NCI-H2029 treated with DMSO at 0.1 percent for 48 hours (cell line): ENCODE data around the gene SLC26A1.
"Not testable (repeated sequence)": the region's sequence is repeated elsewhere in the genome, so short reads cannot be mapped to it uniquely, and the experiment has no call there.

Source experiments
- DNase-seq: peaks from one replicate; lab custom pipeline; 2025; lab: John Stamatoyannopoulos, UW

The SLC26A1 gene

GRCh38 chr4:985123-985830 is 7.9 kb downstream of the SLC26A1 start:
- DNase-seq = no peak

DNA sequence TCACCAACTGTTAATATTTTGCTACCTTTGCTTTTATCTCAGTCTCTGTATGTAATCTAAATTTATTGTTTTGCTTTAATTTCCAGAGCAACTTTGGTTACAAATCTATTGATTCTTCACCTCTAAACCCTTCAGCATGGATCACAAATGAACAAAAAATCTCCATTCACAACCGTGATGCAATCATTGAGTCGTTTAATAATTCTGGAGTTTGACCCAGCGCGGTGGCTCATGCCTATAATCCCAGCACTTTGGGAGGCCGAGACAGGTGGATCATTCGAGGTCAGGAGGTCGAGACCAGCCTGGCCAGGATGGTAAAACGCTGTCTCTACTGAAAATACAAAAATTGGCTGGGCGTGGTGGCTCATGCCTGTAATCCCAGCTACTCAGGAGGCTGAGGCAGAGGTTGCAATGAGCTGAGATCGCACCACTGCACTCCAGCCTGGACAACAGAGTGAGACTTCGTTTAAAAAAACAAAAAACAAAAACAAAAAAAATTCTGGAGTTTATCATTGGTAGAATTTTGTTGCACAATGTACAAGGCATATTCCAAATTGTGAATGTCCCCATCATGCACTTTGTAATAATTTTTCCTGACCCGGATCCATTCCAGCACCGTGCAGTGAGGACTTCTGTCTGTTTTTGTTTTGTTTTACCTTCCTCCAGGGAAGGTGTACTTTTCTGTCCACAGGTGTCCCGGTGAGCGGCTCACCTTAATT is 8.7 kb downstream of the SLC26A1 start:
- no peak for DNase-seq

GRCh38 chr4:982814-983213 is 10.4 kb downstream of the SLC26A1 start:
- DNase-seq = no peak

DNA sequence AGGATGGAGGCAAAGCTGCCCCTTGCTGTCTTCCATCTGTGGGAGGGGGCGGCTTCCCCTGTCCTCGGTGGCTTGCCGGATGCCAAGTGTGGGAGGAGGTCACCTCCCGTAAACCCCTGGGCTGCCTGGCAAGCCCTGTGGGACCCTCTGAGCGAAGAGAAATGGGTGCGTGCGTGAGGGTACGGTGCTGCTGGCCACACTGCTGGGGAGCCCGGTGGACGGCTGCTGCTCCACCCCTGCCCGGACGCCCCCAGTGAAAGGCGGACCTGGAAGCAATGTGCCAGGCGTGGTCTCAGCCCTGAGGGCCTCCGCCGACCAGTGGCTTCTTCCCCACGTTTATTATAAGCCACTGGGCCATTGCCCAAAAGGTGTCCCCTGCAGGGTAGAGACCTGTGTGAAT is 10.9 kb downstream of the SLC26A1 start:
- DNase-seq = no peak

- no peak for DNase-seq
Observed at GRCh38 chr4:978957-979701, 14.1 kb downstream of the SLC26A1 start.

- DNase-seq = not testable (repeated sequence)
Observed at GRCh38 chr4:976016-976415, 17.2 kb downstream of the SLC26A1 start.

DNA sequence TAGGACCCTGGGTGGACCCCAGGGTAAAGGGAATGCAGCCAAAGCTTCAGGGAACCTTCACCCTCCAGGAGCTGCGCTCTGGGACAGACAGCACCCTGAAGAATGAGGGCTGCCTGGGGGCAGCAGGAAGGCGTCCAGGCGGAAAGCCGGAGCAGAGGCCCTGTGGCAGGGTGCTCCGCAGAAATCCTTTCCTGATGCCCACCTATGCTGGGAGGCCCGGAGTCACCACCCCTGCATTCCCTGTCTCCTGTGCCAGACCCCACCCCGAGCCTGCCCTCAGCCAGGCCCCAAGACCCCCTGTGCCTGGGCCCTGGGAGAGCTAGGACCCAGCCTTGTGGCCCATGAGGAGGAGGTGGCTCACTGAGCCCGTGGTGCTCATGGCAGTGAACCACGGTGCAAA is 18.5 kb downstream of the SLC26A1 start:
- no peak for DNase-seq

DNA sequence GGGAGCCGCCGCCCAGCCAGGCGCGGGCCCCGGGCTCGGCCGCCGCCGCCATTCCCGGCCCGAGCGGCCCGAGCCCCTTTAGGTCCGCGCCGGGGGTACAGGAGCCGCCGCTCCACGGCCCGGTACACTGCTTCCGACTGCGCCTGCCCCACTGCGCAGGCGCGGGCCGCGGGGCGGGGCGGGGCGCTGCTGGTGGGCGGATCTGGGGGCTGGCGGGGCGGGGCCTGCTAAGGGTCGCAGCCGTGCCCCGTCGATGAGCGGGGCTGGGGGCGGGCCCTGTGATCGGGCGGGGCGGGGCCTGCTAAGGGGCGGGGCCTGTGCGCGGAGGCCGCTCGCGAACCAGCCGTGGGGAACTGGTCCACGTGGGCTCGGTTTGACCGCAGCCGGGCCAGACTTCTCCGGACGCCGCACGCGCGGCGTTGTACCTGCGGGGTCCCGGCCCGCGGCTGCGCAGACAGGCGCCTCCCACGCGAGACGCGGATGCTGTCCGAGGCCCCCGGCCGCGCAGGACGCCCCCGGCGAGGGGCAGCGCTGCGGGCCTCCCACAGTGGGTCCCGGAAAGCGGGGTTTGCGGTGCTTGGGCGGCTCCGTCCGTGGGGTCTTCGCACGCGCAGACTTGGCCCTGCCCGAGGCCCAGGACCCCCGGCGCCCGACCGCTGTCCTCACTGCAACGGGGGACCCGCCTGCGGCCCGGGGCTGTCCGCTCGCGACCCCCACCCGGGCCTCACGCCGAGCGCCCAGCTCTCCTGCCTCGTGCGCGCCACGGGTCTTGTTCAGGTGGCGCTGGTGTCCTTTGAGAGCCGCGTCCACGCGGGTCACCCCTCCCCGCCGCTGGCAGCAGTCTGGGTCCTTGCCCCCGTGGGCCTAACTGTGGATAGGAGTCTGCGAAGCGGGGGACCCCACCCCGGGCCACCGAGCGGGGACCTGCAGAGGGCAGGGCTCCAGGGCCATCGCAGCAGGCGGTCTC is 19.5 kb downstream of the SLC26A1 start, which contains the start of gene DGKQ:
Gene DGKQ (minus strand): TSS at position 139 of the 967 bp plus-strand sequence. CDS start 87 bp downstream, at position 52.
- no peak for DNase-seq

- DNase-seq = no peak
Observed at GRCh38 chr4:972651-973424, 20.4 kb downstream of the SLC26A1 start.

DNA sequence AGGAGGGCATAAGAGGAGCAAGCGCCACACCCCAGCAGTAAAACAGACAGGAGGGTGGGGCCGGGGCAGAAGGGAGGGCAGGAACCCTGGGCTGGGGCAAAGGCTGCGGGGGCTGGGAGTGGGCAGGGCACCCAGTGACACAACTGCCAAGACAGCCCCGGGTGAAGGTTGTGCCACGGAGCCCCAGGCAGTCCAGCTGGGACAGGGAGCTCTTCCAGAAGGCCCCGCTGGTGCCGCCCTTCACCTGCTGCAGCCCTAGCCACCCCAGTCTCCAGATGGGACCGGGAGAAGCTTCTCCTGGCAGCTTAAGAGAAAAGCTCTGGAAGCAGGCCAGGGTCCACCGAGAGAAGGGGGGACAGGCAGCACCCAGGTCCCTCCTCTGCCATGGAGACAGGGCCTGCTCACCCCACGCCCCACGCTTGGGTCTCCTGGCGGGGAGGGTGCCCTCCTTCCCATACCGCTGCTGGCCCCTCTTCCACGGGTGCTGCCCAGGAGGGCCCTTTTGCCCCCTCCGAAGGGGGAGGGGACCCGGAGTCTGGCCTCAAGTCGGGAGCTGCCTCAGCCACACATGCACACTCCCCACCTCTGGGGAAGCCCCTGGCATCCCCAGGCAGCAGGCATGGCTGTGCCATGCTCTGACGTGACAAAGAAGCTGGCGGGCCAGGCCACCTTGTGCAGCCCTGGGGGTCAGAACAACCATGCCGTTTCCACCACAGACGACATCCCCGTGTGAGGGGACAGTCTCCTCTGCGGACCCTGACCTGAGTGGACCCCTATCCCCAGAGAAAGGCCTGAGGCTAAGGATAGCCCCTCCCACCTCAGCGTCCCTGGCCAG is 21.3 kb downstream of the SLC26A1 start:
- no peak for DNase-seq

GRCh38 chr4:970854-971520 is 22.2 kb downstream of the SLC26A1 start:
- DNase-seq = no peak

DNA sequence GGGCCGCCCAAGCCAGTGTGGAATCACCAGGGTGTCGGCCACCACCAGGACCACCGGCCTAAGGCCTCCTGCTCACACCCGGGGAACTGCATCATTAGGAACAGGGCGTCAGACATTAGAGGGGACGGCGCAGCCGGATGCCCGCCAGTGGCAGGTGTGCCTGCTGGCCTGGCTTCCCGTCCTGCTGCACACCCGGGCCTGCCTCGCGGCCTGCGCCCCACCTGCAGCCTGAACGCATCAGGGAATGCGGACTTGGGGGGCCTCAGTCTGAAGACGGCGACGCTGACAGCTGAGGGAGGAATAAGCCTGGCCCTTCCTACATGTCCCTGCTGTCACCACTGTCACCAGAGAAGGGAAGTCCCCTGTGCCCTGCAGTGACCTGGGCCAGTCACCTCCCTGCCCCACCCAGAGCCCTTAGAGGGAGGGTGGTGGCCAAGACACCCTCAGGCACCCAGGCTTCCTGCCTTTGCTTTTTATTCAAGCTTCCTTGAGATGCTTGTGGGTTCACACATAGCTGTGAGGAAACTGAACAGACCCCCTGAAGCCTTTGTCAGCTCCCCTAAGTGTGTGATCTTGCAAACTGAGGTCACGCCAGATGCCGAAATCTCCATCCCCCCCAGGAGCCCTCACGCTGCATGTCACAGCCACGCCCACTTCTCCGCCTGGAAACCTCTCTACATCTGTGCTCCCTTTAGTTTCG is 23.0 kb downstream of the SLC26A1 start:
- DNase-seq = no peak

DNA sequence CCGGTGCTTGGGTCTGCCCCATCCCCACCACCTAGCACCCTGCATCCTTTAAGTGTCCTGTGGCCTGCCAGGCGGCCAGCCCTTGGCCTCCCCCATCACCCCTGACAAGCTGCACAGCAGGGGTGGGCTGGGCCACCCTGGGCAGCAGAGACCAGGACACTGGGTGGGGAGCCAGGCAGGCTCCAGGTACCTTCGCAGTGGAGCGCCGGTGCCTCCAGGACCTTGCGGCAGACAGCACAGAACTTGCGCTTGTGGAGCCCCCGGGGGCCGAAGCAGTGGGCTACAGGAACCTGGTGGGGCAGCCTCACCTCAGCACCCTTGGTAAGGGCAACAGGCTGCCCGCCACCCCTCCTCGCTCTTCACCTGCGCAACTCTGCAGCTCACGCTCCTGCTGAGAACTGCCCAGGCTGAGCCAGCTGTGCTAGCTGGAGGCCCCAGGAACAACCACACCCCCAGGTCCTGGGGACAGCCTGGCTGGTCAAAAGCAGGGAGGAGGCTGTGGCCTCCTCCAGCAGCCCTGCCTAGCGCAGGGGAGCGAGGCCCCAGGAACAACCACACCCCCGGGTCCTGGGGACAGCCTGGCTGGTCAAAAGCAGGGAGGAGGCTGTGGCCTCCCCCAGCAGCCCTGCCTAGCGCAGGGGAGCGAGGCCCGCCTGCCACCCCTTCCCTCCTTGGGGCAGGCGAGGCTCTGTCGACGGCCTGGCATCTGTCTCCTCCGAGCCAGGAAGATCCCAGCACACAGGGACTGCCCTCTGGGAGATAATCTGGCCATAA is 24.4 kb downstream of the SLC26A1 start:
- DNase-seq = no peak

DNA sequence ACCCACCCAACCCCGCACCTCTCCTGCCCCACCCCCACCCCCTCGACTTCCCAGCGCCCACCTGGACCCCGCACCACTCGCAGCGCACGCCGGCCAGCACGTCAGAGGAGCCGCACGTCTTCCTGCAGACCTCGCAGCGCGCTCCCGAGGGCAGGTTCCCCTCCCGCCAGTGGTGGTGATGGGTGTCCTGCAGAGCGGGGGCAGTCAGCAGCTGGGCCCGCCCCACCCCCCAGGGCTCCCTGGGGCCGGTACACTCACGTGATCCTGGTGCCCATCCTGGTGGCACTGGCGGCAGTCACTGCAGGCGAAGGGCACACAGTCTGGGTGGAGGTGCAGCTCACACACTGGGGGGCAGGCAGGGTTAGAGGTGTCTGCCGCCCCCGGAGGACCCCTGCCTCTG is 25.0 kb downstream of the SLC26A1 start:
- no peak for DNase-seq

- no peak for DNase-seq
Observed at GRCh38 chr4:967113-968104, 25.8 kb downstream of the SLC26A1 start.

DNA sequence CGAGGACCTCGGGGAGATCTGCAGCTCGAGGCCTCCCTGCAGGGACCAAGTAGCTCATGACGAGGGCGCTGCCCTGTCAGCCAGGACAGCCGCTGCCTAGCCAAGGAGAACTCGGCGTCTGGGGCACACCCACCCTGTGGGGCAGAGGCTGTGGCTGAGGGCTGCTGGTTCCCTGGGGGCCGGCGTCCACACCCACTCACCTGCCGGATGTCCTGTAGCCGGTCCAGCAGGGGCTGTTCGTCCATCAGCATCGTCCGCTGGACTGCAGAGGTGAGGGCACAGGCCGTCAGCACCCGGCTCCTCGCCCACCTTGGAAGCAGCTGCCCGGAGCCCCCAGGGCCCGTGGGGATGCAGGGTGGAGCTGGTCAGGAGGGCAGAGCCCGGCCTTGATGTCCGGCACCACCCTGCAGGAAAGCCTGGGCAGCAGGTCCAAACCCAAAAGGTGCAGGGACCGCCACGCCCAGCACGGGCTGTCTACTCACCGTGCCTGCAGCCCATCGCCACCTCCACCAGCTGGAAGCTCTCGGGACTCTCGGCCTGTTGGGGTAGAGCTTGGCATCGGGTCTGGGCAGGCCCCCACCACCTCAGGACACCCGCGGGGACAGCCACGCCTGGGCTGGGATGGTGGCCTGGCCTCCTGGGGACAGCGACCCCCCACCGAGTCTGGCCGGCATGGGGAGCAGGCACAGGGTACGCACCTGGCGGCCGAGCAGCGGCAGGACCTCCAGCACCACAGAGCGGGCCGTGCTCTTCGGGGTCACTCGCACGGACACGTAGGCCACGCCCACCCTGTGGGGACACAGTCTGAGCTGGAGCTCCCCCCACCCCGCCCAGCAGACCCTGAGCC is 26.7 kb downstream of the SLC26A1 start:
- DNase-seq = no peak
